DMS 273 treated with DMSO at 0.1 percent for 48 hours (cell line): ENCODE results near the gene HLX.

Experiments
- DNase-seq: peaks from one replicate; lab custom pipeline; 2025; lab: John Stamatoyannopoulos, UW

Gene HLX

GRCh38 chr1:220882061-220882891 lies 3.0 kb downstream of the HLX start:
- no peak for DNase-seq

GRCh38 chr1:220884109-220884980 lies 5.1 kb downstream of the HLX start:
- no peak for DNase-seq

DNA sequence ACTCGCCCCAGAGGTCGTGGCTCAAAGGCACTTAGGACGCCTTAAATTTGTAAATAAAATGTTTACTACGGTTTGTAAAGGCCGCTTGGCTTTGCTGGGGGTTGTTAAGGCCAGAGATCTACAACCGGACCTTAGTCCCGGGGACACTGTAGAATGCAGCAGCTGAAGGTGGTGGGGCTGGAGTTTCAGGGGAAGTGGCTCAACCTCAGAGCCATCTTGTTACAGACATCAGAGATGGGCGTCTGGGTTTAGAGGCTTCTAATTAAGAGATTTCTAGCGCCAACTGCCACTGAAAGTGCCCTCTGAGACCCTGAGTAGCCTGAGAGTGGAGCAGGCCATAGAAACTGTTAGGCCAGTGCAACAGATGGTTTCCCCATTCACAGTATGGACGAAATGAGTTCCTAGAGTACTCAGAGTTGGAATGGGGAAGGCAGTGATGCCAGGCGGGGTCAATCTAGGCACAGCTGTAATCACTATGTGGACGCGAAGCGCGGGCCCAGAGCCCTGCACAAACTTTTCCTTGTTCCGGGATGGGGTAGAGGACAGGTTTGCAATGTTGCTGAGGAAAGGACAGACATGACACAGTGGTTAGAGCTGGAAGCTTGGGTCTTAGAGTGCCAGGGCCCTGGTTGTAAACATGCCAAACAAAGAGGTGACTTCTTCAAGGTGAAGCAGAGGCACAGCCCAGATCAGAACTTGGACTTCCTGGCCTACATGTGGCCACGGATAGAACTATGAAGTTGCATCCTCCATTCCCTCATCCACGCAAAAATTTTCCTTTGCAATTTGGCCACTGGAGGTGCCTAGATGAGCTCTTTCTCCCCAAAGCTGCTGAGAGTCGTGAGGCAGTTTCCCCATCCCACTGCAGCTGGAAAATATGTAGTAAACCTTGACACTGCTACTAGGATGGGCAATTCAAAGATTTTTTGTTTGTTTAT lies 6.0 kb downstream of the HLX start:
- DNase-seq = no peak

DNA sequence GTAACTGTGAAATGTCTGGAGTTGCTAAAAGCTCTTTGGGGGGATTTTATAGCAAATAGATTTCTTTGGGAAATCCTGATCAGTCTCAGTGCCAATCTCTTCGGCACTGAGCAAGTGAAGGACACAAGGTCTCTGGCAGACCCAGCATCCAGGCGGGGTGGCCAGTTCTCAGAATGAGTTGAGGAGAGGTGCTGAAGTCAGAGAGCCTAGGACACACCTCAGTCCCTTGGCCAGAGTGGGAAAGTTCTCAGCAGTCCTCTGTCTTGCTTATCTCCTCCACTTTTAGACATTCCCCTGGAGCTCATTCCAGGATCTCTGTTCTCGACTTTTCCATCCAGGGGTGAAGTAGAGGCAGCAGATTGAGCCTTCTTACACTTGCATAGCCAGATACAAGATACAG lies 6.7 kb downstream of the HLX start:
- no peak for DNase-seq

DNA sequence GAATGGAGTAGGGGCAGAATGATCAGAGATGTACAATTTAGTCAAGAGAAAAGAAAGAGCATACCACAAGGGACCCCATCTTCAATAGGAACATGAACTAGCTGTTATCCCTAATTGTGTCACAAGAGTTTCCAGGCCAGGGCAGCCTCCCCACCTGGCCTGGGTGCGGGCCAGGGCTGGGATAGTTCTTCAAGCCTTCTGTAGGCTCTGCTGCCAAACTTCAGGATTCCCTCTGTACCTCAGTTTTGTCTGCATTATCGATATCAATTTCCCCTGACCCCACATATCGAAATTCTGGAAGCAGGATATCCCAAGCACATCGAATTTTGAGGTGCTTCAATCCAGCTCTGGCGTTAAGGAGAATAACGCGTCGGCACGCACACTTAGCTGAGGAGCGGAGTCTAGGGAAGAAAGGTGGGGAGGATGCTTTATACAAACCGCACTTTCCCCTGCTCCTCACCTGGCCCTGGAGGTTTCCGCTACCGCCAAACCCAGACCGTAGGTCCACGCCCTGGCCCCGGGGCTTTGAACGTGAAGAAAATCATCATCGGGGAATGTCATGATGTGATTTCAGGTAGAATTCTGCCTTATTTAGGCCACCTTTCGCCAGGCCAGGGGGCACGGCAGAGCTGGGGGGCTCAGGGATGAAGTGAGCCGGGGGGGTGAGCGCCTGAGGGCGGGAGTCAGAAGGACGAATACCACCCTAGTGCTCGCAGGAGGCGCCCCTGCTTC lies 7.4 kb downstream of the HLX start:
- DNase-seq = no peak

GRCh38 chr1:220887202-220887519 lies 7.9 kb downstream of the HLX start:
- DNase-seq = no peak

GRCh38 chr1:220887520-220888416 lies 8.5 kb downstream of the HLX start:
- DNase-seq = no peak

GRCh38 chr1:220888417-220888986 lies 9.3 kb downstream of the HLX start:
- no peak for DNase-seq

DNA sequence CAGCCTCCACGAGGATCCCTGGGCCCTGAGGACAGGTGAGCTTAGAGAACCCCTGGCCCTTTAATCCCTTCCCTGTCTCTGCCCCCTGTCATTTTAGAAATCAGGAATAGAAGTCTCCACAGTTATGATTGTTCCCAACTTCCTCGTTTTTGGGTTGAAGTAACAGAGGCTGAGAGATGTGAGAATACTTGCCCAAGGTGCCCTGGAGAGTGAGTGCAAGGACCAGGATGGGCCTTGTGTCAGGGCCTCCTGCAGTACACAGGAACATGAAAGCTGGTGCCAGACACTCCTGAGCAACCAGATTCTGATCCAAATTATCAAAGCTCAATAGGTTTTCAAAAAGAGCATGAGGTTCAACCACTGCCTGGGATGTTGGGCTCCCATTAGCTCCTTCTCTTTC lies 10.1 kb downstream of the HLX start:
- DNase-seq = no peak

- DNase-seq = no peak
Measured at GRCh38 chr1:220889848-220890287, 10.6 kb downstream of the HLX start.

- DNase-seq = no peak
Measured at GRCh38 chr1:220890602-220891001, 11.4 kb downstream of the HLX start.

GRCh38 chr1:220891224-220892085 lies 12.2 kb downstream of the HLX start:
- no peak for DNase-seq

DNA sequence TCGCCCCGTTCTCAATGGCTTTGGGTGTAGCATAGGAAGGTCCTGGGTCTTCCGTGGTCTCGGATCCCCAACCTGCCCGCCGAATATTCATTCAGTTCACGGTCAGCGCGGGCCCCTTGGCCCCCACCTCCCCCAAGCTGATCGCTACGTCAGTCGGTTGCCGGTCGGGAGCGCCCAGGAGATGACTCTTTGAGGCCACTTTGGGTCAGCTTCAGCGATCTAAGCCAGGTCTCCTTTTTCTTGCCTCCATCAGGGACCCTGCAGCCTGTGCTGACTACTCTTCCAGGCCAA lies 12.8 kb downstream of the HLX start:
- no peak for DNase-seq

- no peak for DNase-seq
Measured at GRCh38 chr1:220892997-220893700, 13.9 kb downstream of the HLX start.

GRCh38 chr1:220893701-220894024 lies 14.4 kb downstream of the HLX start:
- no peak for DNase-seq

- no peak for DNase-seq
Measured at GRCh38 chr1:220894025-220894923, 15.0 kb downstream of the HLX start.

DNA sequence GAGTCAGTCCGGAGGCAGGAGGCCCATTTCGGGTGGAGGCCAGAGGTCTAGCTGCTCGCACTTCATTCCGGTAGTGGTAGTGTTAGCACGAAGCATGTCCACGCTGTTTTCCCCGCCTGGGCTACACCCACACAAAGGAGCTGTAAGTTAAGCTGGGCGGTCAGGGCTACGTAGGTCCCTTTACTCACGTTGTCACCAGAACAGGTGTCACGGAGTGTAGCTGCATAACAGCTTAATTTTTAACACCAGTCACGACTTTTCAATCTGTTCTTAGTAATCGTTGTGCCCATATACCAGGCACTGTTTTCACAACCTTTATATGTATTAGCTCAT lies 15.6 kb downstream of the HLX start:
- no peak for DNase-seq

DNA sequence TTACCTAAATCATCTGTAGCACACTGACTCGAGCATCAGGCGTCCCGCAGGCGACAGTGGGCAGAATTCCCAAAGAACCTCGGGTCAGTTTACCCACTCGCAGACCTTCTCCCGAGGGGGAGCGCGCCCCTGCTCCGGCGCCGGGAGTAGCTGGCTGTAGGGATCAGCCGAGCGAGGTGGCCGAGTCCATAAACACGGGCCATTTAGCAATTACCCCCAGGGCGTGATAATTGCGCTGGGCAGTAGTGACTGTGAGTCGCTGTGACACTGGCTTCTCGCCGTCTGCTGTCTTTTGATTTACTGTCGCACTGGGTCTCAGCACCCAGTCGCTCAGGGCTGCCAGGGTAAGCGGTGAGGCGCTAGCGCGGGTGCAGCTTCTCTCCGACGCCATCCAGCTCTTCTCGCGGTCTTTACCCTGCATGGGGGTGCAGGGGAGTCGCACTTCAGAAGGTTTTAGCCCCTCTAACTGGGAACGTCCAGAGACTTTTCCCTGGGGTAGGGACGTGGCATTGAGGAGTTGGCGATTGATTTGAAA lies 16.2 kb downstream of the HLX start:
- no peak for DNase-seq
